ENCODE measurements around the gene LRIG1. TPM values are rescaled to one million over a fixed set of nuclear protein-coding genes. Genes with fewer than 3 reads are reported as not detected.

LRIG1 gene
- total RNA-seq, 1 donor from 2014 or later: 30.7 TPM

DNA sequence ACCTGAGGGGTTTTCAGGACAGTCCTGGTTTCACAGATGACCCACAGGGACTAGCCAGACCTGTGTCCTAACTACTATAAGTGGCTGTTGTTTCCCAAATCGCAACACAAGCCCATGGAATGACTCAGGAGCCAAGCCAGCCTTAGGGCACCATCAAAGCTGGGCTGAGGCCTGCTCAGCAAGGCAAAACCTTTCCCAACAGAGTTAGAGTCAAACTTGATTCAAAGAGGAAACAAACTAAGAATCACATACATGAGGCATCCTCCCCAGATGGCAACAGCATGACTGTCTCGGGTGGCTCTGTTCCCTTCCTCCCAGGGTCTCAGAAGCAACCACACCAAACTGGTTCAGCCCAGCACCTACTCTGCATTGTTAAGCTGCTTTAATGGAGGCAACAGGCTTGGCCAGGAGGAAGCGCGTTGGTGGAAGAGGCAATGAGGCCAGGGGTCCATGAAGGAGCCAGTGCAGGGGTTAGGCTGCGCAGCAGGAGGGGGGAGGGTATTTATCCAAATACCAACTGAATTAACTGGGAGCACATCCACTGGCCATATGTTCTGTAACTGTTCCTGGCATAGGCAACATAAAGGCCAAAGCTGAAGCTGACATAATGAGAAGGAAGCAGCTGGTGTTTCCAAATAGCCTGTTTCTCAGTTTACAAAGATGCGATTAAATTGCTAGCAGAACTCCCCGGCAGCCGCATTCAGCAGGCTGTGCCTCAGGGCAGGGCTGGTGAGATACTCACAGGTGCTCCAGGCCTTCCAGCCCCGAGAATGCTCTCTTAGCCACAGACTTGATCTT is 102.4 kb downstream of the LRIG1 start:
- H3K27ac ChIP-seq: peak overlapping the region; percentile 60
- H3K27me3 ChIP-seq: no peaks in the 10 kb centered on the region
- no peak for DNase-seq (ENCODE audit: extremely low spot score in 2 of 2)
- no peaks in the 10 kb centered on the region for H3K9me3 ChIP-seq
- no peak overlapping the region for H3K4me3 ChIP-seq
- intact Hi-C loops (cut with DNase I): no loop called here
- peaks cover 52% of the 10 kb centered on the region for H3K4me1 ChIP-seq
- H3K36me3 ChIP-seq: no peaks in the 10 kb centered on the region
- TF ChIP-seq, protein P1, sequence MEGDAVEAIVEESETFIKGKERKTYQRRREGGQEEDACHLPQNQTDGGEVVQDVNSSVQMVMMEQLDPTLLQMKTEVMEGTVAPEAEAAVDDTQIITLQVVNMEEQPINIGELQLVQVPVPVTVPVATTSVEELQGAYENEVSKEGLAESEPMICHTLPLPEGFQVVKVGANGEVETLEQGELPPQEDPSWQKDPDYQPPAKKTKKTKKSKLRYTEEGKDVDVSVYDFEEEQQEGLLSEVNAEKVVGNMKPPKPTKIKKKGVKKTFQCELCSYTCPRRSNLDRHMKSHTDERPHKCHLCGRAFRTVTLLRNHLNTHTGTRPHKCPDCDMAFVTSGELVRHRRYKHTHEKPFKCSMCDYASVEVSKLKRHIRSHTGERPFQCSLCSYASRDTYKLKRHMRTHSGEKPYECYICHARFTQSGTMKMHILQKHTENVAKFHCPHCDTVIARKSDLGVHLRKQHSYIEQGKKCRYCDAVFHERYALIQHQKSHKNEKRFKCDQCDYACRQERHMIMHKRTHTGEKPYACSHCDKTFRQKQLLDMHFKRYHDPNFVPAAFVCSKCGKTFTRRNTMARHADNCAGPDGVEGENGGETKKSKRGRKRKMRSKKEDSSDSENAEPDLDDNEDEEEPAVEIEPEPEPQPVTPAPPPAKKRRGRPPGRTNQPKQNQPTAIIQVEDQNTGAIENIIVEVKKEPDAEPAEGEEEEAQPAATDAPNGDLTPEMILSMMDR (IDR thresholded peaks at IDR 0.05): no peak
- TF ChIP-seq POLR2A (IDR thresholded peaks at IDR 0.05) (no peak), POLR2AphosphoS5 (IDR thresholded peaks at IDR 0.05; ENCODE audit: insufficient read depth in 1 of 2, low read depth in 1 of 2) (peak in 1 of 2 donors; percentile 12)

DNA sequence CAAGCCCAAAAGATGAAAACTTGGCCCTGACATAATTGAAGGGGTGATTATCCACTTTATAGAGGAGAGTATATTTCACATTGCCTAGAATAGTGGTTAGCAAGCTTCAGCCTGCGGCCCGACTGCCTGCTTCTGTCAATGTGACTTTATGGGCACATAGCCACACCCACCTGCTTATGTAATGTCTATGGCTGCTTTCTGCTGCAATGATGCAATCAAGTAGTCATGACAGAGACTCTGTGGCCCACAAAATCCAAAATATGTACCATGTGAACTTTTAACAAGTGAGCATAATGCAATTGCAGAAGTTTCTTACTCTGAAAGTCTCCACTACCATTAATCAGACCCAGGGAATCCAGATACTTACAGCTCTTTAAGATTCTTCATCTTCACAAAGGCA is 103.1 kb downstream of the LRIG1 start:
- H3K27ac ChIP-seq: peak overlapping the region; percentile 60
- no peaks in the 10 kb centered on the region for H3K36me3 ChIP-seq
- DNase-seq (ENCODE audit: extremely low spot score in 2 of 2): no peak
- H3K4me1 ChIP-seq: peaks cover 52% of the 10 kb centered on the region
- H3K9me3 ChIP-seq: no peaks in the 10 kb centered on the region
- H3K27me3 ChIP-seq: no peaks in the 10 kb centered on the region
- intact Hi-C loops (cut with DNase I): no loop called here
- TF ChIP-seq, protein P1 (IDR thresholded peaks at IDR 0.05): no peak
- peak; percentile 27 to 49 for TF ChIP-seq POLR2AphosphoS5 (IDR thresholded peaks at IDR 0.05; ENCODE audit: insufficient read depth in 1 of 2, low read depth in 1 of 2)
- no peak overlapping the region for H3K4me3 ChIP-seq

DNA sequence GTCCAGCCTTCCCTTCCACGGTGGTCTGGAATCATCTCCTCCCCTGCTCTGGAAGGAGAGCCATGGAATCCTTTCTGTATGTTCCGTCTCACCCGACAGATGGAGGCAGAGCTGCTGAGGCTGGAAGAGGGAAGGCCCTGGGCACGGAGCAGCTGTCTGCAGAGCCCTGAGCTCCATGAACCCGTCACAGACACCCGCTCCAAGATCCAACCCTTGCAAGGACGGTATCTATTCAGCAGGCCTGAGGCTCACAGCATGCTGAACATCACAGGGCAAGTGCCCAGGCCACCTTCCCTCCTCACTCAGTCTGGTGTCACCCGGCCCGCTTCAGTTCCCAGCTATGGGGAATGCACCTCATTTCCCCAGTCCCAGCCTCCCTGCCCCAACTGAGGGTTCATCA is 103.9 kb downstream of the LRIG1 start:
- peaks cover 50% of the 10 kb centered on the region for H3K4me1 ChIP-seq
- DNase-seq (ENCODE audit: extremely low spot score in 2 of 2): no peak
- TF ChIP-seq, protein P1 (IDR thresholded peaks at IDR 0.05): no peak
- TF ChIP-seq POLR2AphosphoS5 (IDR thresholded peaks at IDR 0.05; ENCODE audit: insufficient read depth in 1 of 2, low read depth in 1 of 2) (no peak), POLR2A (IDR thresholded peaks at IDR 0.05) (no peak)
- no peaks in the 10 kb centered on the region for H3K36me3 ChIP-seq
- H3K9me3 ChIP-seq: no peaks in the 10 kb centered on the region
- H3K27me3 ChIP-seq: no peaks in the 10 kb centered on the region
- H3K27ac ChIP-seq: peak overlapping the region; percentile 21
- intact Hi-C loops (cut with DNase I): no loop called here
- H3K4me3 ChIP-seq: no peak overlapping the region

DNA sequence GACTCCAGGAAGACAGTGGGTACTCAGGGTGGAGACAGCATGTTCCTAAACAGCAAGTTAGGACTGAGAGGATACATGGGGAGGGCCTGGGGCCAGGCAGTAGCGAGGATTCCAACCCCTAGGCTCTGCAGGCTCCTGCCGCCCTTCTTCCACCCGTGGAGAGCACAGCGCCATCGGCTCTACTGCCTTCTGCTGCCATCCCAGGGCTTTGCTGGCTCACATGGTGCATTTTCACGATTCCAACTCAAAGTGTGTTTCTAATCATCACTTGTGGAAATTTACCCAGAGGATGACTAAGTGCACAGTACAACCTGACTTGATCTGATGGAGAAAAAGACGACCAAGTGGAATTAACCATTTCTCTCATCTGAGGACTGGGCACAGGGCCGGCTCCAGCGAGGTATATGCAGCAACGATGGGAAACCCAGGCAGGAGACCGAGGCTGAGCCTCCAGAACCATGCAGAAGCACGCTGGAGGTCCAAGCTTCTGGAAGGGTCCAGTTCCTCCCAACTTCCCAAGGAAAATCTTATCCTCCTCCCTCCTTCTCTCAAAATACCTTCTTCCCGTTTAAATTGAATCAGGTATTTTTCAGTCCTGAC is 104.6 kb downstream of the LRIG1 start:
- intact Hi-C loops (cut with DNase I): no loop called here
- Histone ChIP-seq H3K27ac (peak overlapping the region; percentile 21), H3K4me1 (peaks cover 44% of the 10 kb centered on the region), H3K9me3 (no peaks in the 10 kb centered on the region), H3K4me3 (no peak overlapping the region), H3K36me3 (no peaks in the 10 kb centered on the region), H3K27me3 (no peaks in the 10 kb centered on the region)
- TF ChIP-seq, protein P1 (IDR thresholded peaks at IDR 0.05): no peak
- TF ChIP-seq POLR2AphosphoS5 (IDR thresholded peaks at IDR 0.05; ENCODE audit: insufficient read depth in 1 of 2, low read depth in 1 of 2): peak in 1 of 2 donors; percentile 34
- TF ChIP-seq POLR2A (IDR thresholded peaks at IDR 0.05): no peak
- no peak for DNase-seq (ENCODE audit: extremely low spot score in 2 of 2)

DNA sequence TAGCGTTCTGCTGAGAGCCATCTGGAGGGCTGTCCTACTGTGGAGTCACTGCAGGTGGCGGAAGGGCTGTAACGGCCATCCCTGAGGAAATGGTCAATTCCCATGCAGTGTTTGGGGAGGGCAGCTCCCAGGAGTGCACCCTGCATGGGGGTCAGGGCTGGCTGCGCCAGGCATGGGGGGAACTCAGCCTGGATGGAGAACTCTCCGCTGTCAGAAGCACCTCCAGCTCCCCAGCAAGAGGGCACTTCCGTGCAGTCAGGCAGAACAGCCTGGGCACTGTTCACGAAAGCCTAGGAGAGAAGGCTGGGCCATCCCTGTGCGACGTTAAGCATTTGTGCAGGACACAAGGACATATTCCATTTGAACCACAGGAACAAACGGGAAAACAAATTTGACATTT is 105.2 kb downstream of the LRIG1 start:
- no peaks in the 10 kb centered on the region for H3K27me3 ChIP-seq
- H3K36me3 ChIP-seq: no peaks in the 10 kb centered on the region

More for the DNA sequence above, 105.2 kb downstream of the LRIG1 start:
- intact Hi-C loops (cut with DNase I): no loop called here
- DNase-seq (ENCODE audit: extremely low spot score in 2 of 2): no peak
- Histone ChIP-seq H3K4me1 (peaks cover 37% of the 10 kb centered on the region), H3K4me3 (no peak overlapping the region), H3K27ac (no peak overlapping the region), H3K9me3 (no peaks in the 10 kb centered on the region)
- TF ChIP-seq POLR2AphosphoS5 (IDR thresholded peaks at IDR 0.05; ENCODE audit: insufficient read depth in 1 of 2, low read depth in 1 of 2) (no peak), POLR2A (IDR thresholded peaks at IDR 0.05) (no peak)
- TF ChIP-seq, protein P1 (IDR thresholded peaks at IDR 0.05): no peak
